CD14-positive monocyte (primary cell): Measurements from ENCODE around the gene ME3. TPM values are rescaled to one million over a fixed set of nuclear protein-coding genes. Genes with fewer than 3 reads are reported as not detected.

Experiments used
- DNase-seq, 3 donors: peaks; one replicate each; pipeline ENCODE4 v3.0.0-alpha.2; 2011 to 2022
- H2AFZ ChIP-seq: 2 replicates; pipeline ENCODE4 v1.6.0; 2012; ENCODE audit warnings: mild to moderate bottlenecking, low read depth, low read length, inconsistent platforms; ENCODE audit not compliant: insufficient read depth, poor library complexity, severe bottlenecking
- H3K27ac ChIP-seq, 2 donors: 1 replicate in 1 of 2; 2 replicates in 1 of 2; pipeline ENCODE4 v1.5.1; 2012 to 2013; ENCODE audit warnings: low read length in 2 of 2, control low read depth in 1 of 2, inconsistent platforms in 1 of 2, low read depth in 1 of 2, mild to moderate bottlenecking in 1 of 2
- H3K27me3 ChIP-seq, 2 donors: one replicate each; pipeline versions ENCODE4 v1.6.0 to v1.6.1; 2011 to 2013; ENCODE audit warnings: low read length in 2 of 2; ENCODE audit not compliant: control insufficient read depth in 2 of 2, insufficient read depth in 2 of 2
- H3K36me3 ChIP-seq, 2 donors: replicated peaks in 1 of 2; 1 replicate in 1 of 2; 2 replicates in 1 of 2; pipeline versions ENCODE4 v1.5.1 to v1.6.1; 2012 to 2013; ENCODE audit warnings: low read length in 2 of 2, control low read depth in 1 of 2, inconsistent platforms in 1 of 2, mild to moderate bottlenecking in 1 of 2; ENCODE audit not compliant: insufficient read depth in 2 of 2, control insufficient read depth in 1 of 2
- H3K4me1 ChIP-seq, 2 donors: 1 replicate in 1 of 2; 2 replicates in 1 of 2; pipeline versions ENCODE4 v1.5.1 to v1.6.1; 2012 to 2013; ENCODE audit warnings: low read length in 2 of 2, control low read depth in 1 of 2, inconsistent platforms in 1 of 2, mild to moderate bottlenecking in 1 of 2, moderate library complexity in 1 of 2; ENCODE audit not compliant: insufficient read depth in 2 of 2, control insufficient read depth in 1 of 2
- H3K4me2 ChIP-seq: replicated peaks from 2 replicates; pipeline ENCODE3; 2012; ENCODE audit warnings: low read length, moderate library complexity, mild to moderate bottlenecking; ENCODE audit not compliant: poor library complexity, severe bottlenecking; ENCODE audit errors: extremely low read depth
- H3K4me3 ChIP-seq, 3 experiments: fragments of 200-600 bp in 1 of 3; sonication (generic) in 1 of 3; replicated peaks in 1 of 3; 1 replicate in 2 of 3; 2 replicates in 1 of 3; pipeline ENCODE4 v1.5.1; 2011 to 2013; ENCODE audit warnings: low read length in 3 of 3, mild to moderate bottlenecking in 3 of 3, control low read depth in 2 of 3, low read depth in 2 of 3, inconsistent platforms in 1 of 3, moderate library complexity in 1 of 3
- H3K79me2 ChIP-seq: 2 replicates; pipeline ENCODE4 v1.6.0; 2012; ENCODE audit warnings: mild to moderate bottlenecking, control low read depth, inconsistent platforms, low read length, moderate library complexity; ENCODE audit not compliant: insufficient read depth
- H3K9ac ChIP-seq: 2 replicates; pipeline ENCODE4 v1.6.0; 2017; ENCODE audit warnings: low read length, mild to moderate bottlenecking; ENCODE audit not compliant: insufficient read depth, poor library complexity, severe bottlenecking
- H3K9me3 ChIP-seq, 2 donors: replicated peaks in 1 of 2; 1 replicate in 1 of 2; 2 replicates in 1 of 2; pipeline versions ENCODE4 v1.5.1 to v1.6.1; 2012 to 2013; ENCODE audit warnings: low read length in 2 of 2, control low read depth in 1 of 2; ENCODE audit not compliant: control insufficient read depth in 1 of 2, insufficient read depth in 1 of 2
- H4K20me1 ChIP-seq: 2 replicates; pipeline ENCODE4 v1.6.0; 2012; ENCODE audit warnings: mild to moderate bottlenecking, low read length, control low read depth, moderate library complexity; ENCODE audit not compliant: insufficient read depth
- H3K27ac Mint-ChIP-seq, 7 donors: one replicate each; pipeline ENCODE4 v1.8.0; 2020; ENCODE audit warnings: mild to moderate bottlenecking in 7 of 7, mixed read lengths in 7 of 7, moderate library complexity in 6 of 7, inconsistent platforms in 2 of 7
- H3K27me3 Mint-ChIP-seq, 3 donors: one replicate each; pipeline ENCODE4 v1.8.0; 2021 to 2022; ENCODE audit warnings: low read depth in 3 of 3, mild to moderate bottlenecking in 3 of 3, mixed read lengths in 3 of 3, moderate library complexity in 3 of 3, inconsistent platforms in 1 of 3
- H3K36me3 Mint-ChIP-seq, 2 donors: one replicate each; pipeline ENCODE4 v1.8.0; 2020; ENCODE audit warnings: mixed read lengths in 2 of 2, inconsistent platforms in 1 of 2, mild to moderate bottlenecking in 1 of 2
- H3K4me1 Mint-ChIP-seq: one replicate; pipeline ENCODE4 v1.8.0; 2020; ENCODE audit warnings: mild to moderate bottlenecking, mixed read lengths
- H3K4me3 Mint-ChIP-seq, 2 donors: one replicate each; pipeline ENCODE4 v1.8.0; 2020; ENCODE audit warnings: mild to moderate bottlenecking in 2 of 2, mixed read lengths in 2 of 2, moderate library complexity in 1 of 2
- H3K9me3 Mint-ChIP-seq, 7 donors: one replicate each; pipeline ENCODE4 v1.8.0; 2020 to 2022; ENCODE audit warnings: mixed read lengths in 7 of 7, mild to moderate bottlenecking in 6 of 7, moderate library complexity in 6 of 7, inconsistent platforms in 2 of 7
- WGBS: methylation state at CpG from one replicate; pipeline ENCODE4 v1.1.5; 2013; ENCODE audit warnings: missing lambda C conversion rate; ENCODE audit not compliant: insufficient coverage; 5-methylcytosine and 5-hydroxymethylcytosine counted together
- intact Hi-C, 2 donors: fragments of 100-400 bp; cut with micrococcal nuclease; formaldehyde crosslinking; loops; one replicate each; pipeline versions ENCODE4 v1.15.0 to v1.15.1; 2023
- polyA plus RNA-seq, 3 donors: library from polyadenylated mRNA; depleted of rRNA in 1 of 3; unstranded in 2 of 3; stranded (reverse) in 1 of 3; fragments of 300-500 nt in 2 of 3; fragments of >200 nt in 1 of 3; fragmentation: Illumina TruSeq in 2 of 3; gene quantifications; 1 replicate in 2 of 3; 2 replicates in 1 of 3; pipeline ENCODE4 v1.2.3, GENCODE V29; 2012 to 2021
- TF ChIP-seq, protein P1 (sequence below): fragments of 200-600 bp; IDR thresholded peaks from one replicate; pipeline ENCODE4 v1.8.0; 2022; ENCODE audit warnings: antibody characterized with exemption, mild to moderate bottlenecking

The ME3 gene
- polyA plus RNA-seq, 3 donors: 0.31 to 3.0 (median 0.42) TPM

- WGBS: no CpG with 5 or more reads among the region's 4 CpGs
- Mint-ChIP-seq H3K4me1 (no peaks in the 10 kb centered on the region), H3K27me3 (peaks cover 0 to 2% (median 2%) of the 10 kb centered on the region in 3 donors), H3K4me3 (no peak overlapping the region), H3K27ac (no peak overlapping the region), H3K36me3 (no peaks in the 10 kb centered on the region), H3K9me3 (no peaks in the 10 kb centered on the region)
- DNase-seq: no peak
- no peak overlapping the region for H2AFZ ChIP-seq
- no peaks in the 10 kb centered on the region for H4K20me1 ChIP-seq
- H3K27me3 ChIP-seq: no peaks in the 10 kb centered on the region
- no peak overlapping the region for H3K27ac ChIP-seq
- TF ChIP-seq, protein P1, sequence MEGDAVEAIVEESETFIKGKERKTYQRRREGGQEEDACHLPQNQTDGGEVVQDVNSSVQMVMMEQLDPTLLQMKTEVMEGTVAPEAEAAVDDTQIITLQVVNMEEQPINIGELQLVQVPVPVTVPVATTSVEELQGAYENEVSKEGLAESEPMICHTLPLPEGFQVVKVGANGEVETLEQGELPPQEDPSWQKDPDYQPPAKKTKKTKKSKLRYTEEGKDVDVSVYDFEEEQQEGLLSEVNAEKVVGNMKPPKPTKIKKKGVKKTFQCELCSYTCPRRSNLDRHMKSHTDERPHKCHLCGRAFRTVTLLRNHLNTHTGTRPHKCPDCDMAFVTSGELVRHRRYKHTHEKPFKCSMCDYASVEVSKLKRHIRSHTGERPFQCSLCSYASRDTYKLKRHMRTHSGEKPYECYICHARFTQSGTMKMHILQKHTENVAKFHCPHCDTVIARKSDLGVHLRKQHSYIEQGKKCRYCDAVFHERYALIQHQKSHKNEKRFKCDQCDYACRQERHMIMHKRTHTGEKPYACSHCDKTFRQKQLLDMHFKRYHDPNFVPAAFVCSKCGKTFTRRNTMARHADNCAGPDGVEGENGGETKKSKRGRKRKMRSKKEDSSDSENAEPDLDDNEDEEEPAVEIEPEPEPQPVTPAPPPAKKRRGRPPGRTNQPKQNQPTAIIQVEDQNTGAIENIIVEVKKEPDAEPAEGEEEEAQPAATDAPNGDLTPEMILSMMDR: no peak
- no peak overlapping the region for H3K4me3 ChIP-seq
- no peaks in the 10 kb centered on the region for H3K79me2 ChIP-seq
- peaks cover 8 to 9% of the 10 kb centered on the region in 2 donors for H3K4me1 ChIP-seq
- intact Hi-C loops: no loop called here
- H3K9ac ChIP-seq: no peak overlapping the region
- no peaks in the 10 kb centered on the region for H3K9me3 ChIP-seq
- H3K4me2 ChIP-seq: no peak overlapping the region
- H3K36me3 ChIP-seq: no peaks in the 10 kb centered on the region
Observed at GRCh38 chr11:86507249-86507845, 165.1 kb downstream of the ME3 start.

DNA sequence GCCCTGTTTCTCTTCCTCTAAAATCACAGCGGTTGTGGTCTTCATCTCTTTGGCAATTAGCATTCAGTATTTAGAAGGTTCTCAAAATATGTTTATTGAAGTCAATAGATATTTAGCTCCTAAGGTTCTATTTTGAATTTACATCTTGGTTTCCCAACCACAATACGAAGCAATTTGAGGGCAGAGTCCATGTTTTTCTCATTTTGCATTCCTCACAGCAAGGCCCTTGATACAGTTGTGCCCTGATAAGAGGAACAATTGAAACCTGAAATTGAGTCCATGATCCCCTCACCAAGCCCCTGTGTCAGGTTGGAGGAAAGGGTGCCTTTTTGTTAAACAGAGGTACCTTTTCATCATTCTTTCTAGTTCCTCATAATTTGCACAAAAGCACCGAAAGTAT lies 166.2 kb downstream of the ME3 start:
- Histone ChIP-seq H3K36me3 (no peaks in the 10 kb centered on the region), H3K4me1 (peaks cover 8 to 9% of the 10 kb centered on the region in 2 donors), H3K27ac (no peak overlapping the region), H3K27me3 (no peaks in the 10 kb centered on the region), H4K20me1 (no peaks in the 10 kb centered on the region), H3K4me2 (no peak overlapping the region), H3K9me3 (no peaks in the 10 kb centered on the region), H3K79me2 (no peaks in the 10 kb centered on the region), H3K4me3 (no peak overlapping the region), H2AFZ (no peak overlapping the region), H3K9ac (no peak overlapping the region)
- Mint-ChIP-seq H3K27ac (no peak overlapping the region), H3K9me3 (no peaks in the 10 kb centered on the region), H3K4me3 (no peak overlapping the region), H3K36me3 (no peaks in the 10 kb centered on the region), H3K4me1 (no peaks in the 10 kb centered on the region), H3K27me3 (peaks cover 0 to 2% (median 2%) of the 10 kb centered on the region in 3 donors)
- no peak for DNase-seq
- no CpG with 5 or more reads among the region's 3 CpGs for WGBS
- TF ChIP-seq, protein P1: no peak
- intact Hi-C loops: no loop called here
